OCI-LY7 (cell line): ENCODE measurements around the gene FOXE3. TPM values are rescaled to one million over a fixed set of nuclear protein-coding genes. Genes with fewer than 3 reads are reported as not detected.

Experiments
- BruUV-seq: library from RNA; stranded (reverse); fragments of 400-500 nt; replicated peaks from 2 replicates; lab custom pipeline; 2021; lab: Mats Ljungman, UMichigan
- CTCF ChIA-PET: fragments of 300-600 bp; sonication (Branson Sonifier 250); formaldehyde crosslinking; loops from one replicate; lab custom pipeline; 2022; ENCODE audit warnings: antibody characterized with exemption; ENCODE audit not compliant: unreplicated experiment; lab: Charles Lee
- POLR2A ChIA-PET: fragments of 300-600 bp; sonication (Branson Sonifier 250); formaldehyde crosslinking; loops from one replicate; lab custom pipeline; 2022; ENCODE audit warnings: antibody characterized with exemption; lab: Charles Lee
- DNase-seq: peaks from one replicate; pipeline ENCODE4 v3.0.0-alpha.2; 2015; ENCODE audit warnings: low spot score
- H2AFZ ChIP-seq: fragments of 200-600 bp; sonication (generic), shearing (Covaris generic); 2 replicates; pipeline ENCODE4 v1.6.1; 2014; ENCODE audit warnings: mild to moderate bottlenecking, antibody characterized with exemption, low read length, moderate library complexity
- H3K27ac ChIP-seq: fragments of 200-600 bp; sonication (generic); 2 replicates; pipeline ENCODE4 v1.5.1; 2014; ENCODE audit warnings: mixed run types, low read depth, mild to moderate bottlenecking, moderate library complexity, low read length, inconsistent platforms; ENCODE audit not compliant: poor library complexity, severe bottlenecking
- H3K36me3 ChIP-seq: fragments of 200-600 bp; sonication (generic); 2 replicates; pipeline ENCODE4 v1.6.1; 2014; ENCODE audit warnings: mild to moderate bottlenecking, antibody characterized with exemption, low read length, moderate library complexity, mixed read lengths; ENCODE audit not compliant: insufficient read depth
- H3K4me1 ChIP-seq: fragments of 200-600 bp; sonication (generic); 2 replicates; pipeline ENCODE4 v1.5.1; 2014; ENCODE audit warnings: mild to moderate bottlenecking, low read length; ENCODE audit not compliant: insufficient read depth, poor library complexity, severe bottlenecking
- H3K4me2 ChIP-seq: fragments of 200-600 bp; sonication (generic); 2 replicates; pipeline ENCODE4 v1.6.1; 2014; ENCODE audit warnings: mild to moderate bottlenecking, low read length
- H3K4me3 ChIP-seq: fragments of 200-600 bp; sonication (generic); 2 replicates; pipeline ENCODE4 v1.5.1; 2014; ENCODE audit warnings: mild to moderate bottlenecking, low read depth, low read length; ENCODE audit not compliant: poor library complexity, severe bottlenecking
- H3K79me2 ChIP-seq: fragments of 200-600 bp; sonication (generic); 2 replicates; pipeline ENCODE4 v1.6.1; 2016; ENCODE audit warnings: low read depth, mild to moderate bottlenecking, low read length, moderate library complexity, mixed read lengths; ENCODE audit not compliant: insufficient read depth
- H3K9me2 ChIP-seq: fragments of 200-600 bp; sonication (generic); 2 replicates; pipeline ENCODE4 v1.6.1; 2016; ENCODE audit warnings: mild to moderate bottlenecking, low read length, mixed read lengths; ENCODE audit not compliant: insufficient read depth
- H3K9me3 ChIP-seq: fragments of 200-600 bp; sonication (generic); 2 replicates; pipeline ENCODE4 v1.6.1; 2014; ENCODE audit warnings: mild to moderate bottlenecking, mixed run types, low read length, mixed read lengths
- H4K20me1 ChIP-seq: fragments of 200-600 bp; sonication (generic); 2 replicates; pipeline ENCODE4 v1.6.1; 2014; ENCODE audit warnings: mild to moderate bottlenecking, antibody characterized with exemption, low read length, moderate library complexity, mixed read lengths; ENCODE audit not compliant: insufficient read depth
- CTCF ChIP-seq: fragments of 200-600 bp; sonication (generic); conservative IDR thresholded peaks from 2 replicates; pipeline ENCODE4 v1.5.1; 2014; ENCODE audit warnings: mild to moderate bottlenecking, antibody characterized with exemption, low read length, moderate library complexity, mixed read lengths
- EZH2phosphoT487 ChIP-seq: fragments of 200-600 bp; sonication (generic); IDR thresholded peaks from 2 replicates; pipeline ENCODE4 v1.6.1; 2018; ENCODE audit warnings: low read depth, borderline replicate concordance, mild to moderate bottlenecking, mixed run types, antibody characterized with exemption, low read length, moderate library complexity, mixed read lengths
- intact Hi-C: fragments of 100-400 bp; cut with micrococcal nuclease; formaldehyde crosslinking; loops from one replicate; pipeline ENCODE4 v1.10.0; 2022; ENCODE audit not compliant: unreplicated experiment
- total RNA-seq, 2 experiments: library from RNA; depleted of rRNA in 1 of 2; stranded (reverse); fragments of >200 nt in 1 of 2; shearing (Covaris generic) in 1 of 2; gene quantifications; 2 replicates each; pipeline ENCODE4 v1.2.3, GENCODE V29; 2014 to 2022

Gene FOXE3
- total RNA-seq, 2 experiments from 2014 or later = not detected

- Histone ChIP-seq H3K9me2 (no peaks in the 10 kb centered on the region), H3K4me1 (peaks cover 9% of the 10 kb centered on the region), H2AFZ (peak overlapping the region; percentile 65; the same call in 1 of the 2 replicates), H3K4me3 (peak overlapping the region; percentile 92), H3K9me3 (no peaks in the 10 kb centered on the region), H4K20me1 (peaks cover 7% of the 10 kb centered on the region; the same call in 1 of the 2 replicates), H3K36me3 (peaks cover 23% of the 10 kb centered on the region; the same call in 1 of the 2 replicates), H3K27ac (peak overlapping the region; percentile 78), H3K4me2 (peak overlapping the region; percentile 96), H3K79me2 (peaks cover 13% of the 10 kb centered on the region; the same call in 1 of the 2 replicates)
- TF ChIP-seq CTCF (no peak), EZH2phosphoT487 (no peak)
- intact Hi-C loops = loop anchor here (1.0 to 5.0 kb wide), 3 partner anchors 39 to 289 kb away; no protein-coding TSS in a partner anchor
- ChIA-PET CTCF (interaction anchor here (0.6 to 2.1 kb wide), 15 partner anchors 15 to 1291 kb away, joined by 4 to 18 read pairs (median 6); no protein-coding TSS in a partner anchor), POLR2A (interaction anchor here (0.6 to 1.6 kb wide), 8 partner anchors 9 to 1105 kb away, joined by 3 to 8 read pairs (median 4); no protein-coding TSS in a partner anchor)
- no TSS peak for BruUV-seq
- no peak for DNase-seq
Measured at GRCh38 chr1:47438165-47439016, 22.3 kb downstream of the FOXE3 start.

GRCh38 chr1:47439017-47439818 lies 23.1 kb downstream of the FOXE3 start:
- no peak for DNase-seq
- intact Hi-C loops = loop anchor here (5.0 kb wide), 2 partner anchors 262 to 288 kb away; no protein-coding TSS in a partner anchor
- POLR2A ChIA-PET = no interaction called here

More at GRCh38 chr1:47439017-47439818, 23.1 kb downstream of the FOXE3 start:
- Histone ChIP-seq H3K4me3 (no peak overlapping the region), H3K36me3 (peaks cover 16% of the 10 kb centered on the region; the same call in 1 of the 2 replicates), H3K9me3 (no peaks in the 10 kb centered on the region), H3K9me2 (no peaks in the 10 kb centered on the region), H3K27ac (no peak overlapping the region), H3K4me2 (no peak overlapping the region), H4K20me1 (peaks cover 7% of the 10 kb centered on the region; the same call in 1 of the 2 replicates), H2AFZ (no peak overlapping the region), H3K4me1 (peaks cover 9% of the 10 kb centered on the region), H3K79me2 (peaks cover 13% of the 10 kb centered on the region; the same call in 1 of the 2 replicates)
- BruUV-seq = no TSS peak
- CTCF ChIA-PET = no interaction called here
- TF ChIP-seq CTCF (no peak), EZH2phosphoT487 (no peak)
